IPS DF 6.9 (cell line): ENCODE results near the gene PTPRN2.
"Not testable (repeated sequence)": the region's sequence is repeated elsewhere in the genome, so short reads cannot be mapped to it uniquely, and the experiment has no call there.

Experiments
- DNase-seq: peaks from one replicate; pipeline ENCODE4 v3.0.0-alpha.2; 2013; ENCODE audit warnings: low read depth, low spot score
- H3K27ac ChIP-seq: one replicate; pipeline ENCODE4 v1.5.1; 2013; ENCODE audit warnings: low read length, control low read depth
- H3K27me3 ChIP-seq: 2 replicates; pipeline ENCODE4 v1.6.1; 2013; ENCODE audit warnings: mild to moderate bottlenecking, low read length; ENCODE audit not compliant: control insufficient read depth, insufficient read depth
- H3K36me3 ChIP-seq: 2 replicates; pipeline ENCODE4 v1.6.1; 2013; ENCODE audit warnings: low read length; ENCODE audit not compliant: control insufficient read depth, insufficient read depth
- H3K4me1 ChIP-seq: 2 replicates; pipeline ENCODE4 v1.6.1; 2013; ENCODE audit warnings: low read length; ENCODE audit not compliant: control insufficient read depth, insufficient read depth
- H3K4me3 ChIP-seq: 2 replicates; pipeline ENCODE4 v1.5.1; 2013; ENCODE audit warnings: mild to moderate bottlenecking, low read length
- H3K9me3 ChIP-seq: 2 replicates; pipeline ENCODE4 v1.6.1; 2013; ENCODE audit warnings: low read length, inconsistent platforms; ENCODE audit not compliant: control insufficient read depth, insufficient read depth
- WGBS: extraction: QIAGEN DNeasy Blood & Tissue Kit; methylation state at CpG from one replicate; pipeline ENCODE4 v1.1.7; 2013; ENCODE audit warnings: mixed read lengths, missing lambda C conversion rate; ENCODE audit not compliant: insufficient read length, insufficient coverage; 5-methylcytosine and 5-hydroxymethylcytosine counted together

The PTPRN2 gene

DNA sequence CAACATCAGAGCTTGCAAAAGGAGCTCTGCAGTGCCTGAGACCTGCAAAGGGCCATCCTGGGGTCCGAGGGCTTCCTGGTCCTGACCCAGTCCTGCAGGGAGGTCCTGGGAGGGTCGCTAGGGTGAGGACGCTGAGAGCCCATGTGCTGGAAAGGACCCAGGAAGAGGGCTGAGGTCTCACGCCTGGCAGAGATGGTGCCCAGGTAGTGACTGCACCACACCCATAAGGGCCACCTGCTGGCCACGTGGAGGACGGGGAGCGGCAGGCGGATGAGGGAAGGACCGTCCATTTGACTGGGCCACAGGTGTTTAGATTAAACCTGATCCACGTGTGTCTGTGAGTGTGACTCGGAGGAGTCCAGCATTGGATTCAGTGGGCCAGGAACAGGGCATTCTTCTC, 858.1 kb downstream of the PTPRN2 start:
- no peak for DNase-seq
- WGBS: no CpG with 5 or more reads among the region's 11 CpGs
- no peak overlapping the region for H3K4me3 ChIP-seq
- no peaks in the 10 kb centered on the region for H3K4me1 ChIP-seq
- H3K27ac ChIP-seq: no peak overlapping the region
- H3K9me3 ChIP-seq: peaks cover 30% of the 10 kb centered on the region
- no peaks in the 10 kb centered on the region; the same call in 1 of the 2 replicates for H3K36me3 ChIP-seq
- no peaks in the 10 kb centered on the region for H3K27me3 ChIP-seq

DNA sequence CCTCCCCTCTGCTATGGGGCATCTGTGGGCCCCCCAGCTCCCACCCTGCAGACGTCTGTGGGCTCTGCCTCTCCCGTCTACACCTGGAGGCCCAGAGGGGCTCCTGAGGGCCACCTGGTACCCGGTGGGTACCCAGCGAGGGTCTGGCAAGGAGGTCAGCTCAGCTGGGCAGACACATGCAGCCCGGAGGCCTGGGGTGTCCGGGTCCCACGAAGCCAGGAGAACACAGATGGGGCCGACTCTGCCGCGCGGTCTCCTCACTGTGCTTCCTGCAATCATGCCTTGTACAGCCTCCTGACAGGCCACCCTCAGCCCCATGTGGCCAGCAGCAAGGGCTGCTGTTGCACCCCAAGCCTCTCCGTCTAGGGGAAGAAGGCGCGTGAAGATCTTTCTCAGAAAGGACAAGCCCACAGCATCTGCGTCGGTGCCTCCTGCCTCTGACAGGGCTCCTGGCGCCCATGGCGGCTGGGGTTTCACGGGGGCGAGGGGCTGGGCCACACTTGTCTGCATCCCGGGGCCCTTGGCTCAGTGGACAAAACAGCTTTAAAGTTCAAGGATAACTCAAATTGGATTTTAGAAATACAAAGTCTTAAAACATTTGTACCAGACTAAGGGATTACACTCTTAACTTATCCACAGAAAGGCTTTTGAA, 859.5 kb downstream of the PTPRN2 start:
- DNase-seq: no peak
- no peak overlapping the region for H3K27ac ChIP-seq
- H3K36me3 ChIP-seq: no peaks in the 10 kb centered on the region; the same call in 1 of the 2 replicates
- H3K27me3 ChIP-seq: no peaks in the 10 kb centered on the region; the same call in 1 of the 2 replicates
- H3K4me3 ChIP-seq: no peak overlapping the region
- no CpG with 5 or more reads among the region's 21 CpGs for WGBS
- no peaks in the 10 kb centered on the region for H3K4me1 ChIP-seq
- H3K9me3 ChIP-seq: peaks cover 33% of the 10 kb centered on the region

DNA sequence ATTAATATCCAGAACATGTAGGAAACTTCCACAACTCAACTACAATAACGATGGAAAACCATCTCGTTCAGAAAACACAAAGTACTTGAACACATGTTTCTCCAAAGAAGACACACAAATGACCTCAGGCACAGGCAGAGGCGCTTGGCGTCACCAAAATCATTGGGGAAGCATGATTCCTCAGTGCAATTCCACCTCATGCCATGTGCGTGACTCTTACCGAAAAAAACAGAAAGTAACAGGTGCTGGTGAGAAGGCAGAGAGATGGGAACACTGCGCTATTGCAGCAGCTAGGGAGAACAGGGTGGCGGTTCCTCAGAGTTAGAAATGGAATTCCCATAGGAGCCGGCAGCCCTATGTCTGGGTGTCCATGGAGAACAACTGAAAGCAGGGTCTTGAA, 860.9 kb downstream of the PTPRN2 start:
- H3K4me3 ChIP-seq: no peak overlapping the region
- no CpG with 5 or more reads among the region's 9 CpGs for WGBS
- DNase-seq: no peak
- H3K27me3 ChIP-seq: no peaks in the 10 kb centered on the region; the same call in 1 of the 2 replicates
- H3K9me3 ChIP-seq: peaks cover 40% of the 10 kb centered on the region
- H3K27ac ChIP-seq: no peak overlapping the region
- H3K4me1 ChIP-seq: no peaks in the 10 kb centered on the region
- no peaks in the 10 kb centered on the region; the same call in 1 of the 2 replicates for H3K36me3 ChIP-seq

DNA sequence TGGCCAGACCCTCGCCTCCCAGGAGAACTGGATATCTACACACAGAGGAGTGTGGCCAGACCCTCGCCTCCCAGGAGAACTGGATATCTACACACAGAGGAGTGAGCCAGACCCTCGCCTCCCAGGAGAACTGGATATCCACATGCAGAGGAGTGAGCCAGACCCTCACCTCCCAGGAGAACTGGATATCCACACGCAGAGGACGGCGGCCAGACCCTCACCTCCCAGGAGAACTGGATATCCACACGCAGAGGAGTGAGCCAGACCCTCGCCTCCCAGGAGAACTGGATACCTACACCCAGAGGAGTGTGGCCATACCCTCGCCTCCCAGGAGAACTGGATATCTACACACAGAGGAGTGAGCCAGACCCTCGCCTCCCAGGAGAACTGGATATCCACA, 862.3 kb downstream of the PTPRN2 start:
- no CpG with 5 or more reads among the region's 10 CpGs for WGBS
- H3K9me3 ChIP-seq: peaks cover 38% of the 10 kb centered on the region
- H3K4me3 ChIP-seq, H3K27me3 ChIP-seq, H3K4me1 ChIP-seq, DNase-seq, H3K36me3 ChIP-seq, H3K27ac ChIP-seq: not testable (repeated sequence)

DNA sequence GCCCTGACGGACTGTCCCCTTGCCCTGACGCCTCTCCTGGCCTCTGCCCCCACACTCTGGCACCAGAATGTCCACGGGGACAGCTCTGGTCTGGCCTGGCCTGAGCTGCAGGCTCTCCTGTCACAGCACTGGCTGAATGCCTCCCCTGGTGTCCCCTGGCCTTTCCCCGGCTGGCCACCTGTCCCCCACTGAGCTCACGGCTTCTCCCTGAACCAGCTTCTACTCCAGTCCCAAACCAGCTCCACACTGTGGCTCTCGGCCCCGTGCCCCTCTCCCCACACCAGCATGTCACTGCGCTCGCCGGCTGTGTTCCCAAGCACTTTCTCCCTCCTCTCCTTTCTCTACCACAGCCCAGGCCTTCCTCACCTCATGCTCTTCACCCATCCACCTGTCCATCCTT, 864.4 kb downstream of the PTPRN2 start:
- no peaks in the 10 kb centered on the region for H3K36me3 ChIP-seq

DNA sequence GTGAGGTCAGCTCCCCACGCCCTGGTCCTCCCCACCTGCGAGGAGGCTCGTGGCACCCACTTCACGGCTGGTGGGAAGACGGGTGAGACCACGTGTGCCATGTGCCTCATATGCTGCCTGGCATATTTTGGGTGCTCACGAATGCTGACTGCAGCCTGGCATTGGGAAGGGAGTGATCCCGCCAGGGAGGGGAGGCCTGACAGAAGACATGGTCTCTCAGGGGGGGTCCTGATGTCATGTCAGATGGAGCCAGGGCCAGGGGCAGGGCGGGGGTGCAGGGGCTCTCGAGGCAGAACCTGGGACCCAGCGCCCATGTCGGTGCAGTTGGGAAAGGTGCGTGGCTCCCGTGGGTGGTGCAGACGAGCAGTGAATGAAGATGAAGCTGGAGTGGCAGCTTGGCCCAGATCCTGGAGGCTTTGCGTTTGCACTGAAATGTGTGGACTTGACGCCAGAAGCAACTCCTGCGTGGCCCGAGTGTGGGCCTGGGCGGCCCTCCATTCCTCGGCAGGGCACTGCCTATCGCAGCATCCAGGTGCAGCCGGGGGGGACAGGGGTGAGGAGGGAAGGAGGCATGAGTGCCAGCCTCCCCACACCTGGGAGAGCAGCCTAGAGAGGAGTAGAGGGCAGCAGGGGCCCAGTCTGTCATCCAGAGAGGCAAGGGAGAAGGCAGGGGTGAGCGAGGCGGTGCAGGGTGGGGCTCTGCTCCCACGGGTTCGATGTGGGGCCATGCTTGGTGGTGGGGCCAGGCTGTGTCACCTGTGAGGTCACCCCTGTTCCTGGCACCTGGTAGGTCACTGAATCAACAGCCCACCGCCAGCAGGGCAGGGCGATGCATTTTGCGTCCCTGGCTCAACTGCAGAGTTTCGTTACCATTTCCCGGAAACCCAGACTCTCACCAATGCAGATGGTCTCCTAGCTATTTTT, 865.2 kb downstream of the PTPRN2 start:
- no peak for DNase-seq
- Histone ChIP-seq H3K9me3 (peaks cover 32% of the 10 kb centered on the region), H3K4me1 (no peaks in the 10 kb centered on the region), H3K36me3 (no peaks in the 10 kb centered on the region; the same call in 1 of the 2 replicates), H3K4me3 (no peak overlapping the region), H3K27me3 (no peaks in the 10 kb centered on the region; the same call in 1 of the 2 replicates), H3K27ac (no peak overlapping the region)
- WGBS: no CpG with 5 or more reads among the region's 32 CpGs

More for the DNA sequence above, 864.4 kb downstream of the PTPRN2 start:
- Histone ChIP-seq H3K4me3 (no peak overlapping the region), H3K27me3 (no peaks in the 10 kb centered on the region; the same call in 1 of the 2 replicates), H3K27ac (no peak overlapping the region), H3K4me1 (no peaks in the 10 kb centered on the region), H3K9me3 (peaks cover 37% of the 10 kb centered on the region)
- DNase-seq: no peak
- no CpG with 5 or more reads among the region's 10 CpGs for WGBS

DNA sequence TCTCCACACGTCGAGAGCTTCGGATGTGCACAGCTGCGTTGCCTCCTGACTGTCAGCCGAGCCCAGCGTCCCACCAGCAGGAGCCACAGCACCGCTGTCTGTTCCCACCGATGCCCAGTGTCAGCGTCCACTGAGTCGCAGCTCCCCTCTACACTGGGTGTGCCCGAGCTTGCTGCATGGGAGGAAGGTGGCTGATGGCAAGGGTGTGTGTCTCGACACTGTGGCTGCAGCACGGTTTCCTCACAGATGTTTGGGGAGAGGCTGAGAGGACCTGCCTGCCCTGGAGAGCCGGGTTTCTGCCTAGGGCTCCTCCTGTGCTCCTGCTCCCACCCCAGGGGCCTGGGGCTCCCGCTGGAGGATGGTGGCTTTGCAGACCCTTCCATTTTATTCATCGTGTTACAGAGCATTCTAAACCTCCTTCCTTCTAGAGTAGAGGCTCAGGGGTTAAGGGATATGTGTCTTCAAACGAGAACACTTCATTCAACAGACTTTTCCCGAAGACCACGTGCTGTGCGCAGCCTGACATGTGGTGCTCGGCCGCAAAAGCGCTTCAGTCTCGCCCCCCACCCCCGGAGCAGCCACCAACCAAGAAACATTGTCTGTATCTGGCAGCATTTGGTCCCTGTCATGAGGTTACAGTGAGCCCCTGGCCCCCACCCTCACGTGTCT, 866.0 kb downstream of the PTPRN2 start:
- Histone ChIP-seq H3K27me3 (no peaks in the 10 kb centered on the region; the same call in 1 of the 2 replicates), H3K9me3 (peaks cover 28% of the 10 kb centered on the region), H3K36me3 (no peaks in the 10 kb centered on the region; the same call in 1 of the 2 replicates), H3K4me1 (no peaks in the 10 kb centered on the region), H3K4me3 (no peak overlapping the region), H3K27ac (no peak overlapping the region)
- no CpG with 5 or more reads among the region's 26 CpGs for WGBS
- DNase-seq: no peak

DNA sequence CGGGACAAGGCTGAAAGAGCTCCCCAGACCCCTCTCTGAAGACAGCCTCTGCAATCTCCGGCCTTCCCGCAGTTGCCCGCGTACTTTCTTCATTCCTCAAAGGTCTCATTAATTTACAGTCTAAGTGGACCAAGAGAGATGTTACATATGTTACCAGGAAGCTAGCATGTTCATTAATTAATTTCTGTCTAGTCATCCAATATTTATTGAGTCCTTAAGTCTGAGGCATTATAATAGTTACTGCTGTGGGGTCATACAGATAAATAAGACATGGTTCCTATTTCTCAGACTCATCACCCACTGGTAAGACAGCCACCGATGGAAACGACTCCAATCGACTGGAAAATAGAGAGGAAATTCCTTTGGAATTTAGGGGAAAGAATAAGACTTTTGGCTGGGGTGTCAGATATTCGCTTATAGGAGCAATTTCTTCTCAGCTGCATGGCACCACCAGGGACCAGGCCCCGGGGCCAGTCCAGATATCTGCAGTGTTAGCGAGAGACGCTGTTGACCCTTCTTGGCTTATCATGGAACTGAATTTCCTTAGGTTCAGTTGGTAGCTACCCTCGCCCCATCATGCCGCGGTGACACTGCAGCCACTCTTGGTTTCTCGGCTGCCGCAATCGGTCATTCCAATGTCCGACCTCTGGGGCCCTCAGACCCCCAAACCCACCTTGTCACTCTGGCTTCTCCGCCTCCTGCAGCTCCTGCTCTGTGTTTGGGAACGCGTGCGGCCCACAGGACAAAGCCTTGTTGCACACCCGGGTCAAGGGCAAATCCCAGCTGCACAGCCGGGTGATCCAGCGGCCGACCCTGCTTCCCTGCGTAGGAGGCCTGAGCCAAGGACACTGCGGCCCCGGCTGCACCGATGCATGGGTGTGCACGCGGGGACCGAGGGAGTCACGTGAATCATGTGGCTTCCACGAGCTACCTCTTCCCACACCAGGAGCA, 867.6 kb downstream of the PTPRN2 start:
- no peak for DNase-seq
- Histone ChIP-seq H3K9me3 (peaks cover 32% of the 10 kb centered on the region), H3K27me3 (no peaks in the 10 kb centered on the region; the same call in 1 of the 2 replicates), H3K4me1 (no peaks in the 10 kb centered on the region), H3K27ac (no peak overlapping the region), H3K4me3 (no peak overlapping the region), H3K36me3 (no peaks in the 10 kb centered on the region; the same call in 1 of the 2 replicates)
- WGBS: no CpG with 5 or more reads among the region's 36 CpGs

DNA sequence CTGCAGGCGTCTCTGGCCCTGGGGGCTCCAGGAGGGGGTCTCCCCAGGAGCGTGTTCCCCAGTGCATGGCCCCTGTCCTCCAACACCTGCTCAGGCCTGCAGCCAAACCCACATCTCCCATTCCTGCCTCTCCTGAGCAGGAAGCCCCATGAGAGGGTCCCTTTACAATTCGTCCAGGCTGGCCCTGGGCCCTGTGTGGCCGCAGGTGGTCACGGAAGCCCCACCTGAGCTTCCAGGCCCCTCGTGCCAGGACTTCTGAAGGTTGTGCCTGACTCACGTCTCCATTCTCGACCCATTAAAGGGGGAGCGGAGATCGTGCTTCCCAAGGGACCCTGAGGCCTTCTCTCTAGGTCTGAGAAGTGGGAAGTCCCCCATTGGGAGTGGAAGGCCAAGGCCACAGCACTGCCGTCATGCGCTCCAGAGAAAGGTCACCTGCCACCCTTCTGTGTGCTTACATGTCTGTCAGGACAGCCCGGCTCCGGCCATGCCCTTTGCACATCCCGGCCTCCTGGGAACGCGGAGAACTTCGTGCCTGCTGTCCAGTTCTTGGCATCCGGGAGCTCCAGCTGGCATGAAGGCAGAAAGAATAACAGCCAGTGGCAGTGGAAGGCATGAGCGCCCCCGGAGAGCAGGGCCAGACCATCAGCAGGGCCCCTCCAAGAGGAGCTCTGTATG, 868.5 kb downstream of the PTPRN2 start:
- Histone ChIP-seq H3K9me3 (peaks cover 29% of the 10 kb centered on the region), H3K27me3 (no peaks in the 10 kb centered on the region), H3K4me1 (no peaks in the 10 kb centered on the region), H3K4me3 (no peak overlapping the region), H3K36me3 (no peaks in the 10 kb centered on the region; the same call in 1 of the 2 replicates), H3K27ac (no peak overlapping the region)
- WGBS: no CpG with 5 or more reads among the region's 21 CpGs
- no peak for DNase-seq
